Femur (tissue), 1 donor: ENCODE results near the gene OR51M1.

ENCODE experiments used
- DNase-seq: peaks from one replicate; pipeline ENCODE4 v3.0.0-alpha.2; 2017

The OR51M1 gene

GRCh38 chr11:5390210-5390609 is 6.6 kb downstream of the OR51M1 start:
- DNase-seq = no peak

GRCh38 chr11:5394091-5394490 is 10.5 kb downstream of the OR51M1 start:
- DNase-seq = no peak

GRCh38 chr11:5398936-5399335 is 15.3 kb downstream of the OR51M1 start:
- DNase-seq = no peak

- no peak for DNase-seq
These were observed 21.6 kb downstream of the OR51M1 start for GRCh38 chr11:5405173-5405572.

GRCh38 chr11:5420993-5421392 is 37.4 kb downstream of the OR51M1 start:
- no peak for DNase-seq

- DNase-seq = no peak
These were observed 38.2 kb downstream of the OR51M1 start, which contains the start of gene OR51Q1 for GRCh38 chr11:5421811-5422210. OR51Q1 (plus strand) TSS chr11:5422111; CDS start chr11:5422201, 90 bp downstream.

GRCh38 chr11:5423131-5423530 is 39.5 kb downstream of the OR51M1 start:
- no peak for DNase-seq

GRCh38 chr11:5441414-5441813 is 57.8 kb downstream of the OR51M1 start, which contains the start of gene OR51I1:
OR51I1 (minus strand) TSS chr11:5441514; CDS start chr11:5441514, 0 bp downstream.
- no peak for DNase-seq
